ENCODE results near the gene NAT9.

NAT9 gene

GRCh38 chr17:74722782-74723181 is 53.4 kb downstream of the NAT9 start:
- DNase-seq, result no peak

Measured in hematopoietic multipotent progenitor cell treated with erythropoietin and hydrocortisone succinate and interleukin-3 and kit ligand, for 8 days (in vitro differentiated cells).